ENCODE data around the gene AGPAT1. TPM values are rescaled to one million over a fixed set of nuclear protein-coding genes. Genes with fewer than 3 reads are reported as not detected.

AGPAT1 gene
- total RNA-seq, 3 donors from 2014 or later: 49.0 to 60.1 (median 56.2) TPM

DNA sequence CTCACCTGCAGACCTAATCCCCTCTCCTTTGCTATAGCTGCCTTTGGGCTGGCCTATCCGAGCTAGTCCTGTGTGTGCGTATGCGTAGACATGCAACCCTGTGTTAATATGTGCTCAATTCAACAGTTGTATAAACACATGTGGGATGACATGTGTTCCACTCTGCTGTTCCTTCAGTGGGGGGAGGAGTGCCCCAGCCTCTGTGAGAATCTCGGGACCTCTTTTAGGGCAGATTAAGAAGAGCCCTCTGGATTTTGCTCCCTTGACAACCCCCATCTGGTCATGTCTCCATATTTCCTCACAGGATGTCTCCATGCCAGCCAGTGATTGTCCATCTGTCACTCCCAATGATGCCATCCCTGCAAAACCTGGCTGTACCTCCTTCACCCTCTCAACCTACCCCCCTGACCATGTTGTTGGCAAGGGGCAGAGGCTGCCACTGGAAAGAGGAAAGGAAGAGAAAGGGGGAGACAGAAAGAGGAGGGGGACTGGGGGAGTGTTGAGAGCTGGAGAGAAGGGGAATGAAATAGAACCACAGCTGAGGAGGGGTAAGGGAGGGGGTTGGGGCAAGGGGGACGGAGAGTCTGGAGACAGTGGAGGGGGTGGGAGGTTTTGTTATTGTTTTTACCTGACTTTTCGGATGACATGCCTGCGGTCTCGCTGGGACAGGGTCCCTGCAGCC, 24.6 kb downstream of the AGPAT1 start:
- H3K4me1 ChIP-seq (ENCODE audit: low read depth): peaks cover 25% of the 10 kb centered on the region
- H3K36me3 ChIP-seq (ENCODE audit: low read depth): no peaks in the 10 kb centered on the region
- no peak overlapping the region for H3K4me3 ChIP-seq
- intact Hi-C loops (cut with DNase I, micrococcal nuclease): no loop called here
- no peak for TF ChIP-seq CTCF (IDR thresholded peaks at IDR 0.05)
- no peak for ATAC-seq
- no peaks in the 10 kb centered on the region for H3K9me3 ChIP-seq
- DNase-seq: no peak

GRCh38 chr6:32149932-32150870, 25.7 kb downstream of the AGPAT1 start:
- Histone ChIP-seq H3K36me3 (ENCODE audit: low read depth) (no peaks in the 10 kb centered on the region), H3K9me3 (no peaks in the 10 kb centered on the region), H3K4me1 (ENCODE audit: low read depth) (peaks cover 16% of the 10 kb centered on the region), H3K4me3 (no peak overlapping the region)
- DNase-seq (no peak), ATAC-seq (no peak)
- TF ChIP-seq CTCF (IDR thresholded peaks at IDR 0.05): no peak
- intact Hi-C loops (cut with DNase I, micrococcal nuclease): no loop called here

DNA sequence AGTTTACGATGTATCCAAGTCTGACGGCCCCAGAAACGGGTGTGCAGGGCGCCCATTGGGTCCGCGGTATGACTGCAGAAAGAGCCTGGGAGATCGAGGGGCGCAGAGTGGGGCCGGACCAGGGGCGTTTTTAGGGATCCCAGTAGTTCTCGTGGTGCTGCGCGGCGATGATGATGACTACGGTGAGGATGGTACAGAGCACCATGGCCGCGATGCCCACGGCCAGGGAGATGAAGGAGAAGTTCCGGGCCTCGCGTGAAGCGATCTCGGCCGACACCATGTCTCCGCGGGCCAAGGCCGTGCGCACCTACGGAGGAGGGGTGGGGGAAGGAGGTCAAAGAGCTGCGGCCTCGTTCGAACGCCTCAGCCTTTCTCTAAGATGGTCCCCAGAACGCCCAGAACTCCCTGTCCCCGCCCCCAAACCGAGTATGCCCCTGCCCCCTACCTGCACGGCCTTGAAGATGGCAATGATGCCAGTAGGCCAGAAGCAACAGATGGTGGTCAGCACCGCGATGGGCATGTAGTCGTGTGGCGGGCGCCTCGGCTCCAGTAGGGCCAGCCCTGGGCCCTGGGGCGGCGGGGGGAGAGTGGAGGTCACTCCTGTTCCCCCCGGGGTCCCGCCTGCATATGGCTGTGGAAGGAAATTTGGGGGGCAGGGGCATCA, 26.7 kb downstream of the AGPAT1 start:
- H3K36me3 ChIP-seq (ENCODE audit: low read depth): no peaks in the 10 kb centered on the region
- H3K9me3 ChIP-seq: no peaks in the 10 kb centered on the region
- no peak for DNase-seq
- H3K4me3 ChIP-seq: no peak overlapping the region
- intact Hi-C loops (cut with DNase I, micrococcal nuclease): no loop called here
- no peak for ATAC-seq
- TF ChIP-seq CTCF (IDR thresholded peaks at IDR 0.05): no peak
- peaks cover 9% of the 10 kb centered on the region for H3K4me1 ChIP-seq (ENCODE audit: low read depth)

DNA sequence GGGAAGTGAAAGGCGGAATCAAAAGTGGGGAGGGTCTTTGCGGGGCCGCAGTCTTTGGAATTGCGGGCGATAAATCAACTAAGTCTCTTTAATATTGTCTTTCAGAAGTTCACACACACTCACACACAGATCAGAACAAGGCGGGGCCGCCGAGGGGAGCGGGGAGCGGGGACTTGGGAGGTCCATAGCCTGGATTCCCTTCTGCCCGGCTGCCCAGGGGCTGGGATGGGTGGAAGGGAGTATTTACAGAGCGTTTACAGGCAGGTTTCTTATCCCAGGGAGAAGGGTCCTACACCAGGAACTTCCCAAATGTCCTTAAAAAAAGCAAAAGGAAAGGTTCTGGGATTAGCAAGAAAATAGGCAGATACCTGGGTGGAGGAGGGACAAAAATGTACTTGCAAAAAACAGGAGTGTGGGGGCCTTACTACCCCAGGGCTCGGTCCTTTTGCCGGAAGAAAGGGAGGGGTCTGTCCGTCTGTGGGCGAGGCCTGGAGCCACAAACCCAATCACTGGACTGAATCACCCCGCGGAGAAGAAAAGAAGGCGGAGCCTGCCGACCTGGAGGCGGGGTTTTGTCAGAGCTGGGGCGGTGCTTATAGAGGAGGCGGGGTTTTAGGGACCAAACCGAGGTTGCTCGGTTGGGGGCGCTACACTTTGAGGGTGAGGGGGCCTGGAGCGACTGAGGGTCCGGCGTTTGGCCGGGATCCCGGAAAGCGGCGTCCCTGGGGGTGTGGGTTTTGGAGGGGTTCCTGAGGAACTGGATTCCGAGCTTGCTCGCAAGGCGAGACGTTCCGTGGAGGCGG, 27.4 kb downstream of the AGPAT1 start:
- H3K36me3 ChIP-seq (ENCODE audit: low read depth): no peaks in the 10 kb centered on the region
- peaks cover 9% of the 10 kb centered on the region for H3K4me1 ChIP-seq (ENCODE audit: low read depth)
- DNase-seq (peak; percentile 74 to 86 (median 82)), ATAC-seq (peak; percentile 75)
- no peak overlapping the region for H3K4me3 ChIP-seq
- intact Hi-C loops (cut with DNase I, micrococcal nuclease): no loop called here
- TF ChIP-seq CTCF (IDR thresholded peaks at IDR 0.05): no peak
- no peaks in the 10 kb centered on the region for H3K9me3 ChIP-seq

All from mucosa of descending colon (tissue), 3 donors.